GM23338 (cell line): ENCODE results near the gene TMEM125. TPM values are rescaled to one million over a fixed set of nuclear protein-coding genes. Genes with fewer than 3 reads are reported as not detected.

ENCODE experiments used
- ATAC-seq: fragments of 200-7000 bp; cut with Tn5 transposase; 3 replicates; pipeline ENCODE4 v1.9.1; 2020
- DNase-seq: peaks from one replicate; pipeline ENCODE4 v3.0.0-alpha.2; 2015; ENCODE audit warnings: low spot score
- H2AFZ ChIP-seq: fragments of 200-600 bp; sonication (generic); 2 replicates; pipeline ENCODE4 v1.8.0; 2016; ENCODE audit warnings: antibody characterized with exemption, mild to moderate bottlenecking, moderate library complexity
- H3F3A ChIP-seq: fragments of 200-600 bp; sonication (generic); replicated peaks from 2 replicates; pipeline ENCODE4 v1.8.0; 2017; ENCODE audit warnings: antibody characterized with exemption, mixed run types, low read depth
- H3K27ac ChIP-seq: fragments of 200-600 bp; sonication (generic); 2 replicates; pipeline ENCODE4 v1.6.1; 2016; ENCODE audit warnings: low read depth
- H3K27me3 ChIP-seq: fragments of 200-600 bp; sonication (generic); 2 replicates; pipeline ENCODE4 v1.8.0; 2016; ENCODE audit warnings: mild to moderate bottlenecking, mixed run types, moderate library complexity; ENCODE audit not compliant: insufficient read depth
- H3K36me3 ChIP-seq: fragments of 200-600 bp; sonication (generic); 2 replicates; pipeline ENCODE4 v1.8.0; 2016; ENCODE audit warnings: mild to moderate bottlenecking; ENCODE audit not compliant: insufficient read depth
- H3K4me1 ChIP-seq: fragments of 200-600 bp; sonication (generic); 2 replicates; pipeline ENCODE4 v1.8.0; 2016; ENCODE audit warnings: mild to moderate bottlenecking, moderate library complexity; ENCODE audit not compliant: insufficient read depth
- H3K4me2 ChIP-seq: fragments of 200-600 bp; sonication (generic); 2 replicates; pipeline ENCODE4 v1.7.1; 2017; ENCODE audit warnings: mixed run types
- H3K4me3 ChIP-seq: fragments of 200-600 bp; sonication (generic); 2 replicates; pipeline ENCODE4 v1.6.1; 2016; ENCODE audit warnings: mixed run types
- H3K79me2 ChIP-seq: fragments of 200-600 bp; sonication (generic); replicated peaks from 2 replicates; pipeline ENCODE4 v1.8.0; 2017; ENCODE audit warnings: mild to moderate bottlenecking; ENCODE audit not compliant: insufficient read depth
- H3K9me2 ChIP-seq: fragments of 200-600 bp; sonication (generic); 2 replicates; pipeline ENCODE4 v1.8.0; 2017; ENCODE audit not compliant: insufficient read depth
- H4K20me1 ChIP-seq: fragments of 200-600 bp; sonication (generic); replicated peaks from 2 replicates; pipeline ENCODE4 v1.8.0; 2017; ENCODE audit warnings: mild to moderate bottlenecking; ENCODE audit not compliant: insufficient read depth
- H3K27ac Mint-ChIP-seq: 2 replicates; pipeline ENCODE4 v1.8.0; 2020; ENCODE audit warnings: inconsistent platforms, mild to moderate bottlenecking, moderate library complexity, mixed read lengths
- H3K27me3 Mint-ChIP-seq: 3 replicates; pipeline ENCODE4 v1.8.0; 2022; ENCODE audit warnings: low read depth, mild to moderate bottlenecking, moderate library complexity, mixed read lengths, inconsistent platforms; ENCODE audit not compliant: insufficient read depth, poor library complexity
- H3K36me3 Mint-ChIP-seq: 3 replicates; pipeline ENCODE4 v1.8.0; 2021; ENCODE audit warnings: low read depth, mild to moderate bottlenecking, inconsistent platforms, moderate library complexity, mixed read lengths
- H3K4me1 Mint-ChIP-seq: 3 replicates; pipeline ENCODE4 v1.8.0; 2020; ENCODE audit warnings: mild to moderate bottlenecking, inconsistent platforms, mixed read lengths
- H3K4me3 Mint-ChIP-seq: 3 replicates; pipeline ENCODE4 v1.8.0; 2021; ENCODE audit warnings: moderate library complexity, mild to moderate bottlenecking, inconsistent platforms, mixed read lengths
- H3K9me3 Mint-ChIP-seq: 3 replicates; pipeline ENCODE4 v1.8.0; 2020; ENCODE audit warnings: moderate library complexity, mild to moderate bottlenecking, inconsistent platforms, mixed read lengths
- JUNB ChIP-seq: IDR thresholded peaks from one replicate; pipeline ENCODE4 v1.6.1; 2016; ENCODE audit warnings: antibody characterized with exemption; ENCODE audit not compliant: unreplicated experiment
- STAT1 ChIP-seq: IDR thresholded peaks from one replicate; pipeline ENCODE4 v1.6.1; 2016; ENCODE audit warnings: antibody characterized with exemption; ENCODE audit not compliant: unreplicated experiment
- polyA plus RNA-seq: library from polyadenylated mRNA; unstranded; fragments of >200 nt; fragmentation: Nextera tagmentation; extraction: Ambion mirVana; gene quantifications from 2 replicates; pipeline ENCODE4 v1.2.1, GENCODE V29; 2016
- total RNA-seq: library from RNA; depleted of rRNA; stranded (reverse); fragments of >200 nt; shearing (Covaris generic); gene quantifications from 2 replicates; pipeline ENCODE4 v1.2.3, GENCODE V29; 2014
- TF ChIP-seq, protein P1 (sequence below), 2 experiments: fragments of 200-600 bp in 1 of 2; sonication (generic) in 1 of 2; conservative IDR thresholded peaks; 2 replicates each; pipeline versions ENCODE4 v1.5.1 to v1.6.1; 2016 to 2017; ENCODE audit warnings: antibody characterized with exemption in 2 of 2, low read depth in 2 of 2, mild to moderate bottlenecking in 2 of 2, moderate library complexity in 1 of 2
- TF ChIP-seq, protein P2 (sequence below): IDR thresholded peaks from 2 replicates; pipeline ENCODE4 v1.6.1; 2016; ENCODE audit warnings: antibody characterized with exemption
- TF ChIP-seq, protein P3 (sequence below): fragments of 250-450 bp; sonication (Bioruptor Pico); IDR thresholded peaks from 2 replicates; pipeline ENCODE4 v1.5.0; 2020; ENCODE audit warnings: mild to moderate bottlenecking, moderate library complexity

TMEM125 gene
- total and polyA plus RNA-seq, 2 experiments from 2014 or later = 16.8 to 39.3 TPM

DNA sequence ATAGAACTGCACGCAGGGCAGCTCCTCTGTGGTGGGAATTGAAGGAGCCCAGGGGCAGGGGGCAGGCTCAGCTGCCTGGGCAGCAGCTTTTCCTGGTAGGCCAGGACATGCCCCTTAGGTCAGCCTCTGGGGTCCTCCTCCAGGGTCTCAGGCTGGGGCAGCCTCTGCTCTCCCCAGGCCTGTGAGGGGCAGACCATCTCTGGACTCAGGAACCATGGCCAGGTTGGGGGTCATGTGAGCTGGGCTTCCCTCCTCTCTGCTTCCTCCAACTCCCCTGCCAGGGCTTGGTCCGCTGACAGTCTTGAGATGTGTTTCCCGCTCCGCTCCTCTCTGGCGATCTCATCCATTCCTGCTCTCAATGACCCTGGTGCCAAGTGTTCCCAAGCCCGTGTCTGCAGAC lies 9.9 kb downstream of the TMEM125 start:
- Histone ChIP-seq H3K27me3 (no peaks in the 10 kb centered on the region), H3K36me3 (no peaks in the 10 kb centered on the region), H3F3A (no peaks in the 10 kb centered on the region), H3K9me2 (peaks cover 5% of the 10 kb centered on the region; the same call in 1 of the 2 replicates), H3K27ac (no peak overlapping the region), H3K4me3 (no peak overlapping the region), H2AFZ (no peak overlapping the region), H3K4me1 (peaks cover 7% of the 10 kb centered on the region), H4K20me1 (no peaks in the 10 kb centered on the region), H3K4me2 (no peak overlapping the region), H3K79me2 (no peaks in the 10 kb centered on the region)
- peaks cover 5% of the 10 kb centered on the region for H3K27me3 Mint-ChIP-seq
- no peaks in the 10 kb centered on the region; the same call in 2 of the 3 replicates for H3K9me3 Mint-ChIP-seq
- peaks cover 12% of the 10 kb centered on the region for H3K4me1 Mint-ChIP-seq
- no peak overlapping the region for H3K4me3 Mint-ChIP-seq
- no peak overlapping the region for H3K27ac Mint-ChIP-seq
- H3K36me3 Mint-ChIP-seq = peaks cover 21% of the 10 kb centered on the region; the same call in 2 of the 3 replicates
- ATAC-seq (no peak), DNase-seq (no peak)
- TF ChIP-seq, protein P1, sequence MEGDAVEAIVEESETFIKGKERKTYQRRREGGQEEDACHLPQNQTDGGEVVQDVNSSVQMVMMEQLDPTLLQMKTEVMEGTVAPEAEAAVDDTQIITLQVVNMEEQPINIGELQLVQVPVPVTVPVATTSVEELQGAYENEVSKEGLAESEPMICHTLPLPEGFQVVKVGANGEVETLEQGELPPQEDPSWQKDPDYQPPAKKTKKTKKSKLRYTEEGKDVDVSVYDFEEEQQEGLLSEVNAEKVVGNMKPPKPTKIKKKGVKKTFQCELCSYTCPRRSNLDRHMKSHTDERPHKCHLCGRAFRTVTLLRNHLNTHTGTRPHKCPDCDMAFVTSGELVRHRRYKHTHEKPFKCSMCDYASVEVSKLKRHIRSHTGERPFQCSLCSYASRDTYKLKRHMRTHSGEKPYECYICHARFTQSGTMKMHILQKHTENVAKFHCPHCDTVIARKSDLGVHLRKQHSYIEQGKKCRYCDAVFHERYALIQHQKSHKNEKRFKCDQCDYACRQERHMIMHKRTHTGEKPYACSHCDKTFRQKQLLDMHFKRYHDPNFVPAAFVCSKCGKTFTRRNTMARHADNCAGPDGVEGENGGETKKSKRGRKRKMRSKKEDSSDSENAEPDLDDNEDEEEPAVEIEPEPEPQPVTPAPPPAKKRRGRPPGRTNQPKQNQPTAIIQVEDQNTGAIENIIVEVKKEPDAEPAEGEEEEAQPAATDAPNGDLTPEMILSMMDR (conservative IDR thresholded peaks at IDR 0.05; ENCODE audit: low read depth in 2 of 2) = no peak
- TF ChIP-seq, protein P2, sequence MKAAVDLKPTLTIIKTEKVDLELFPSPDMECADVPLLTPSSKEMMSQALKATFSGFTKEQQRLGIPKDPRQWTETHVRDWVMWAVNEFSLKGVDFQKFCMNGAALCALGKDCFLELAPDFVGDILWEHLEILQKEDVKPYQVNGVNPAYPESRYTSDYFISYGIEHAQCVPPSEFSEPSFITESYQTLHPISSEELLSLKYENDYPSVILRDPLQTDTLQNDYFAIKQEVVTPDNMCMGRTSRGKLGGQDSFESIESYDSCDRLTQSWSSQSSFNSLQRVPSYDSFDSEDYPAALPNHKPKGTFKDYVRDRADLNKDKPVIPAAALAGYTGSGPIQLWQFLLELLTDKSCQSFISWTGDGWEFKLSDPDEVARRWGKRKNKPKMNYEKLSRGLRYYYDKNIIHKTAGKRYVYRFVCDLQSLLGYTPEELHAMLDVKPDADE = no peak

DNA sequence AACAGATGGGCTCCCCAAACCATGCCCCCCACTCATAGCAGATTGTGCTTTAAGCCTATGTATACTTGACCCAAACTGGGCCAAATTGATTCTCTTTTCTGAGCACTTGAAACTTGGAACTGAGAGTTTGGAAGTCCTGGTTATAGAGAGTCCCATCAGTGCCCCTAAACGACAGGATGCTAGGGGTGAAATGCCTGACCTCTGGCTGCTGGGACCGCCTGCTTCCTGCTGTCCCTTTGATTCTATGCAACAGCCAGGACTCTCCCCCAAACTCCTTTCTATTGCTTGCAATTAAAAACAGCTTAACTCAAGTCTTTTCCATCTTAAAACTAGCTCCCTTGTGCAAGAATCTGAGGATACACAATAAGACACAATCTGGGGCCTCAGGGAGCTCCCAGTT lies 10.9 kb downstream of the TMEM125 start:
- H3K4me3 Mint-ChIP-seq = no peak overlapping the region
- Histone ChIP-seq H3F3A (no peaks in the 10 kb centered on the region), H3K36me3 (no peaks in the 10 kb centered on the region), H3K4me1 (peaks cover 14% of the 10 kb centered on the region), H3K27me3 (no peaks in the 10 kb centered on the region), H3K4me3 (no peak overlapping the region), H3K4me2 (no peak overlapping the region), H2AFZ (no peak overlapping the region), H4K20me1 (no peaks in the 10 kb centered on the region), H3K27ac (no peak overlapping the region), H3K9me2 (peaks cover 5% of the 10 kb centered on the region; the same call in 1 of the 2 replicates), H3K79me2 (no peaks in the 10 kb centered on the region)
- H3K4me1 Mint-ChIP-seq = peaks cover 17% of the 10 kb centered on the region
- TF ChIP-seq STAT1 (no peak), JUNB (no peak)
- TF ChIP-seq, protein P3, sequence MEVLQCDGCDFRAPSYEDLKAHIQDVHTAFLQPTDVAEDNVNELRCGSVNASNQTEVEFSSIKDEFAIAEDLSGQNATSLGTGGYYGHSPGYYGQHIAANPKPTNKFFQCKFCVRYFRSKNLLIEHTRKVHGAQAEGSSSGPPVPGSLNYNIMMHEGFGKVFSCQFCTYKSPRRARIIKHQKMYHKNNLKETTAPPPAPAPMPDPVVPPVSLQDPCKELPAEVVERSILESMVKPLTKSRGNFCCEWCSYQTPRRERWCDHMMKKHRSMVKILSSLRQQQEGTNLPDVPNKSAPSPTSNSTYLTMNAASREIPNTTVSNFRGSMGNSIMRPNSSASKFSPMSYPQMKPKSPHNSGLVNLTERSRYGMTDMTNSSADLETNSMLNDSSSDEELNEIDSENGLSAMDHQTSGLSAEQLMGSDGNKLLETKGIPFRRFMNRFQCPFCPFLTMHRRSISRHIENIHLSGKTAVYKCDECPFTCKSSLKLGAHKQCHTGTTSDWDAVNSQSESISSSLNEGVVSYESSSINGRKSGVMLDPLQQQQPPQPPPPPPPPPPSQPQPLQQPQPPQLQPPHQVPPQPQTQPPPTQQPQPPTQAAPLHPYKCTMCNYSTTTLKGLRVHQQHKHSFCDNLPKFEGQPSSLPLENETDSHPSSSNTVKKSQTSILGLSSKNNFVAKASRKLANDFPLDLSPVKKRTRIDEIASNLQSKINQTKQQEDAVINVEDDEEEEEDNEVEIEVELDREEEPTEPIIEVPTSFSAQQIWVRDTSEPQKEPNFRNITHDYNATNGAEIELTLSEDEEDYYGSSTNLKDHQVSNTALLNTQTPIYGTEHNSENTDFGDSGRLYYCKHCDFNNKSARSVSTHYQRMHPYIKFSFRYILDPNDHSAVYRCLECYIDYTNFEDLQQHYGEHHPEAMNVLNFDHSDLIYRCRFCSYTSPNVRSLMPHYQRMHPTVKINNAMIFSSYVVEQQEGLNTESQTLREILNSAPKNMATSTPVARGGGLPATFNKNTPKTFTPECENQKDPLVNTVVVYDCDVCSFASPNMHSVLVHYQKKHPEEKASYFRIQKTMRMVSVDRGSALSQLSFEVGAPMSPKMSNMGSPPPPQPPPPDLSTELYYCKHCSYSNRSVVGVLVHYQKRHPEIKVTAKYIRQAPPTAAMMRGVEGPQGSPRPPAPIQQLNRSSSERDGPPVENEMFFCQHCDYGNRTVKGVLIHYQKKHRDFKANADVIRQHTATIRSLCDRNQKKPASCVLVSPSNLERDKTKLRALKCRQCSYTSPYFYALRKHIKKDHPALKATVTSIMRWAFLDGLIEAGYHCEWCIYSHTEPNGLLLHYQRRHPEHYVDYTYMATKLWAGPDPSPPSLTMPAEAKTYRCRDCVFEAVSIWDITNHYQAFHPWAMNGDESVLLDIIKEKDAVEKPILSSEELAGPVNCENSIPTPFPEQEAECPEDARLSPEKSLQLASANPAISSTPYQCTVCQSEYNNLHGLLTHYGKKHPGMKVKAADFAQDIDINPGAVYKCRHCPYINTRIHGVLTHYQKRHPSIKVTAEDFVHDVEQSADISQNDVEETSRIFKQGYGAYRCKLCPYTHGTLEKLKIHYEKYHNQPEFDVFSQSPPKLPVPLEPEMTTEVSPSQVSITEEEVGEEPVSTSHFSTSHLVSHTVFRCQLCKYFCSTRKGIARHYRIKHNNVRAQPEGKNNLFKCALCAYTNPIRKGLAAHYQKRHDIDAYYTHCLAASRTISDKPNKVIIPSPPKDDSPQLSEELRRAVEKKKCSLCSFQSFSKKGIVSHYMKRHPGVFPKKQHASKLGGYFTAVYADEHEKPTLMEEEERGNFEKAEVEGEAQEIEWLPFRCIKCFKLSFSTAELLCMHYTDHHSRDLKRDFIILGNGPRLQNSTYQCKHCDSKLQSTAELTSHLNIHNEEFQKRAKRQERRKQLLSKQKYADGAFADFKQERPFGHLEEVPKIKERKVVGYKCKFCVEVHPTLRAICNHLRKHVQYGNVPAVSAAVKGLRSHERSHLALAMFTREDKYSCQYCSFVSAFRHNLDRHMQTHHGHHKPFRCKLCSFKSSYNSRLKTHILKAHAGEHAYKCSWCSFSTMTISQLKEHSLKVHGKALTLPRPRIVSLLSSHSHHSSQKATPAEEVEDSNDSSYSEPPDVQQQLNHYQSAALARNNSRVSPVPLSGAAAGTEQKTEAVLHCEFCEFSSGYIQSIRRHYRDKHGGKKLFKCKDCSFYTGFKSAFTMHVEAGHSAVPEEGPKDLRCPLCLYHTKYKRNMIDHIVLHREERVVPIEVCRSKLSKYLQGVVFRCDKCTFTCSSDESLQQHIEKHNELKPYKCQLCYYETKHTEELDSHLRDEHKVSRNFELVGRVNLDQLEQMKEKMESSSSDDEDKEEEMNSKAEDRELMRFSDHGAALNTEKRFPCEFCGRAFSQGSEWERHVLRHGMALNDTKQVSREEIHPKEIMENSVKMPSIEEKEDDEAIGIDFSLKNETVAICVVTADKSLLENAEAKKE (CRISPR knock-in tag) = no peak
- H3K36me3 Mint-ChIP-seq = peaks cover 21% of the 10 kb centered on the region; the same call in 2 of the 3 replicates
- H3K27me3 Mint-ChIP-seq = peaks cover 10% of the 10 kb centered on the region
- no peak overlapping the region for H3K27ac Mint-ChIP-seq
- no peaks in the 10 kb centered on the region; the same call in 2 of the 3 replicates for H3K9me3 Mint-ChIP-seq
- DNase-seq (no peak), ATAC-seq (no peak)
